ENCODE data around the gene RASGRF2.

The RASGRF2 gene

GRCh38 chr5:81213070-81213469 is 252.9 kb downstream of the RASGRF2 start:
- no peak for DNase-seq

GRCh38 chr5:81214848-81215247 is 254.7 kb downstream of the RASGRF2 start:
- no peak for DNase-seq

GRCh38 chr5:81216152-81216551 is 256.0 kb downstream of the RASGRF2 start:
- DNase-seq: no peak

- no peak for DNase-seq
Measured at GRCh38 chr5:81219389-81219788, 259.2 kb downstream of the RASGRF2 start.

GRCh38 chr5:81222285-81222684 is 262.1 kb downstream of the RASGRF2 start:
- DNase-seq: no peak

- DNase-seq: no peak
Measured at GRCh38 chr5:81225463-81225862, 265.3 kb downstream of the RASGRF2 start.

GRCh38 chr5:81226286-81226685 is 266.1 kb downstream of the RASGRF2 start:
- no peak for DNase-seq

- peak; percentile 32 for DNase-seq
Measured at GRCh38 chr5:81226949-81227348, 266.8 kb downstream of the RASGRF2 start.

GRCh38 chr5:81228084-81228483 is 267.9 kb downstream of the RASGRF2 start:
- DNase-seq: no peak

GRCh38 chr5:81230416-81230815 is 270.3 kb downstream of the RASGRF2 start:
- DNase-seq: no peak

- no peak for DNase-seq
Measured at GRCh38 chr5:81232464-81233079, 272.4 kb downstream of the RASGRF2 start.

GRCh38 chr5:81233080-81233634 is 273.0 kb downstream of the RASGRF2 start, which contains the start of gene CKMT2:
CKMT2 (plus strand) TSS chr5:81233322; CDS start chr5:81251133, 17,811 bp downstream.
- DNase-seq: no peak

- DNase-seq: no peak
Measured at GRCh38 chr5:81234299-81234698, 274.1 kb downstream of the RASGRF2 start.

- no peak for DNase-seq
Measured at GRCh38 chr5:81234801-81235200, 274.6 kb downstream of the RASGRF2 start.

GRCh38 chr5:81235287-81236072 is 275.3 kb downstream of the RASGRF2 start:
- no peak for DNase-seq

GRCh38 chr5:81238460-81238859 is 278.3 kb downstream of the RASGRF2 start:
- no peak for DNase-seq

GRCh38 chr5:81239613-81240012 is 279.4 kb downstream of the RASGRF2 start:
- no peak for DNase-seq

- DNase-seq: no peak
Measured at GRCh38 chr5:81241001-81241400, 280.8 kb downstream of the RASGRF2 start.

GRCh38 chr5:81241961-81242648 is 281.9 kb downstream of the RASGRF2 start:
- DNase-seq: no peak

- DNase-seq: no peak
Measured at GRCh38 chr5:81242906-81243436, 282.8 kb downstream of the RASGRF2 start.

- DNase-seq: no peak
Measured at GRCh38 chr5:81244451-81244850, 284.3 kb downstream of the RASGRF2 start.

- no peak for DNase-seq
Measured at GRCh38 chr5:81245871-81246235, 285.7 kb downstream of the RASGRF2 start.

- no peak for DNase-seq
Measured at GRCh38 chr5:81246697-81247096, 286.5 kb downstream of the RASGRF2 start.

Measured in NCI-H1105 treated with DMSO at 0.1 percent for 48 hours (cell line).